Smooth muscle cell (in vitro differentiated cells): ENCODE results near the gene LEUTX. TPM values are rescaled to one million over a fixed set of nuclear protein-coding genes. Genes with fewer than 3 reads are reported as not detected.

ENCODE experiments used
- DNase-seq: peaks from one replicate; lab custom pipeline; 2025; ENCODE audit not compliant: unreplicated experiment; lab: John Stamatoyannopoulos, UW
- H2AFZ ChIP-seq: fragments of 200-600 bp; sonication (generic); 2 replicates; pipeline ENCODE4 v1.6.0; 2016; ENCODE audit warnings: antibody characterized with exemption, low read depth, mild to moderate bottlenecking
- H3F3A ChIP-seq: fragments of 200-600 bp; sonication (generic); 2 replicates; pipeline ENCODE4 v1.6.0; 2017; ENCODE audit warnings: antibody characterized with exemption, low read depth
- H3K27ac ChIP-seq: fragments of 200-600 bp; sonication (generic); 2 replicates; pipeline ENCODE4 v1.5.1; 2016; ENCODE audit warnings: low read depth, mild to moderate bottlenecking
- H3K27me3 ChIP-seq: fragments of 200-600 bp; sonication (generic); 2 replicates; pipeline ENCODE4 v1.6.1; 2016; ENCODE audit warnings: low read depth, mild to moderate bottlenecking
- H3K36me3 ChIP-seq: fragments of 200-600 bp; sonication (generic); 2 replicates; pipeline ENCODE4 v1.5.1; 2016; ENCODE audit warnings: low read depth
- H3K4me1 ChIP-seq: fragments of 200-600 bp; sonication (generic); 2 replicates; pipeline ENCODE4 v1.5.1; 2016; ENCODE audit warnings: low read depth
- H3K4me2 ChIP-seq: fragments of 200-600 bp; sonication (generic); 2 replicates; pipeline ENCODE4 v1.6.0; 2016; ENCODE audit warnings: mild to moderate bottlenecking
- H3K4me3 ChIP-seq: fragments of 200-600 bp; sonication (generic); 2 replicates; pipeline ENCODE4 v1.5.1; 2016; ENCODE audit warnings: mild to moderate bottlenecking
- H3K79me2 ChIP-seq: fragments of 200-600 bp; sonication (generic); 2 replicates; pipeline ENCODE4 v1.6.0; 2016; ENCODE audit warnings: low read depth, mild to moderate bottlenecking
- H3K9ac ChIP-seq: fragments of 200-600 bp; sonication (generic); 2 replicates; pipeline ENCODE4 v1.6.0; 2016; ENCODE audit warnings: low read depth
- H3K9me3 ChIP-seq: fragments of 200-600 bp; sonication (generic); replicated peaks from 2 replicates; pipeline ENCODE4 v1.5.1; 2016; ENCODE audit warnings: low read depth
- H4K20me1 ChIP-seq: fragments of 200-600 bp; sonication (generic); 2 replicates; pipeline ENCODE4 v1.6.0; 2016; ENCODE audit warnings: low read depth
- WGBS: methylation state at CpG from one replicate; pipeline ENCODE4 v1.1.7; 2016; ENCODE audit warnings: low lambda C conversion rate; 5-methylcytosine and 5-hydroxymethylcytosine counted together
- polyA plus RNA-seq: library from polyadenylated mRNA; unstranded; fragments of >200 nt; fragmentation: Nextera tagmentation; extraction: Ambion mirVana; gene quantifications from 2 replicates; pipeline ENCODE4 v1.2.1, GENCODE V29; 2016
- total RNA-seq: library from RNA; depleted of rRNA; stranded (reverse); fragments of >200 nt; gene quantifications from 2 replicates; pipeline ENCODE4 v1.2.3, GENCODE V29; 2014
- TF ChIP-seq, protein P1 (sequence below): fragments of 200-600 bp; sonication (generic); IDR thresholded peaks from 2 replicates; pipeline ENCODE4 v1.5.1; 2017; ENCODE audit warnings: borderline replicate concordance, mild to moderate bottlenecking, antibody characterized with exemption; ENCODE audit not compliant: insufficient read depth, poor library complexity, severe bottlenecking

Gene LEUTX, protein sequence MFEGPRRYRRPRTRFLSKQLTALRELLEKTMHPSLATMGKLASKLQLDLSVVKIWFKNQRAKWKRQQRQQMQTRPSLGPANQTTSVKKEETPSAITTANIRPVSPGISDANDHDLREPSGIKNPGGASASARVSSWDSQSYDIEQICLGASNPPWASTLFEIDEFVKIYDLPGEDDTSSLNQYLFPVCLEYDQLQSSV
- total RNA-seq (not detected in 2 replicates), polyA plus RNA-seq (not detected in 2 replicates)

DNA sequence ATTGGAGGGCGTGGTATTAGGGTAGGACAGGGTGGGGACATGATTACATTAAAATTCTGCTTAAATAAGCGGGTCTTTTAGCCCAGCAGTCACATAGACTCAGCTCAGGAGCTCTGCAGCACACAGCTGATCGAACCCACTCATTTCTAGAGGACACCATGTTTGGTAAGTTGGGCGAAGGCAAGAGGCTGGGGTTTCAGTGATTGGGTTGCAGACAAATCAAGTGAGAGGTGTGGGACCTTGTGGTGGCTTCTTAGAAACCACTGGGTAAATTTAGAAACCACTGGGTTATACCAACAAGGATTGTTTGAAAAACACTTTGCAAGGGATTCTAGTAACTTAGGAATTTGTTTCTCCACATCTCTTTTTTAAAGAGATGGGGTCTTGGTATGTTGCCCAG lies at the start of gene LEUTX:
Gene LEUTX (plus strand): TSS at position 92 of the 400 bp plus-strand sequence. CDS start 67 bp downstream, at position 159.
- Histone ChIP-seq H4K20me1 (no peaks in the 10 kb centered on the region), H3K4me3 (no peak within 1 kb of the TSS), H3K4me1 (no peaks in the 10 kb centered on the region), H3K27me3 (no peaks in the 10 kb centered on the region), H3K4me2 (no peak within 1 kb of the TSS), H3K36me3 (no peaks in the 10 kb centered on the region), H3K27ac (no peak within 1 kb of the TSS), H3K9ac (no peak within 1 kb of the TSS), H3F3A (no peaks in the 10 kb centered on the region), H3K9me3 (no peaks in the 10 kb centered on the region), H2AFZ (no peak within 1 kb of the TSS), H3K79me2 (no peaks in the 10 kb centered on the region)
- 74% methylated on average over 4 of the region's 4 CpGs for WGBS
- TF ChIP-seq, protein P1, sequence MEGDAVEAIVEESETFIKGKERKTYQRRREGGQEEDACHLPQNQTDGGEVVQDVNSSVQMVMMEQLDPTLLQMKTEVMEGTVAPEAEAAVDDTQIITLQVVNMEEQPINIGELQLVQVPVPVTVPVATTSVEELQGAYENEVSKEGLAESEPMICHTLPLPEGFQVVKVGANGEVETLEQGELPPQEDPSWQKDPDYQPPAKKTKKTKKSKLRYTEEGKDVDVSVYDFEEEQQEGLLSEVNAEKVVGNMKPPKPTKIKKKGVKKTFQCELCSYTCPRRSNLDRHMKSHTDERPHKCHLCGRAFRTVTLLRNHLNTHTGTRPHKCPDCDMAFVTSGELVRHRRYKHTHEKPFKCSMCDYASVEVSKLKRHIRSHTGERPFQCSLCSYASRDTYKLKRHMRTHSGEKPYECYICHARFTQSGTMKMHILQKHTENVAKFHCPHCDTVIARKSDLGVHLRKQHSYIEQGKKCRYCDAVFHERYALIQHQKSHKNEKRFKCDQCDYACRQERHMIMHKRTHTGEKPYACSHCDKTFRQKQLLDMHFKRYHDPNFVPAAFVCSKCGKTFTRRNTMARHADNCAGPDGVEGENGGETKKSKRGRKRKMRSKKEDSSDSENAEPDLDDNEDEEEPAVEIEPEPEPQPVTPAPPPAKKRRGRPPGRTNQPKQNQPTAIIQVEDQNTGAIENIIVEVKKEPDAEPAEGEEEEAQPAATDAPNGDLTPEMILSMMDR = no peak
- no peak for DNase-seq

DNA sequence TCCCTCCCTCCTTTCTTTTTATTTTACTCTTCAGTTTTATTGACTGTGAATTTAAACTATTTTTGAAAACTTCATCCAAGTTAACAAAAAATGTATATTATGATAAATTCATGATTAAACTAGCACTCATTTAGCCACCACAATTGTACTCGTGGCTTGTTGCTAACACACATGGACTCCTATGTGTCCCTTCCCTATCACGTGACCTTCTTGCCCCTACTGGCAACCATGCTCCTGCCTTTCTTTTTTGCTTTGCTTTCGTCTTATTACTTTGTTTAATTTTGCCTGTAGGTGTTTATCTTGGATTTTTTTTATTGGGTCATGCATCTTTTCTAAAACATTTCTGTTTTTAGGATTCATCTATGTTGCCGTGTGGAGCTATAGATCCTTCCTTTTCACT lies 49.1 kb upstream of the LEUTX start:
- 66% methylated on average over 4 of the region's 4 CpGs for WGBS
- no peaks in the 10 kb centered on the region for H4K20me1 ChIP-seq
- H3K9ac ChIP-seq = no peak overlapping the region
- H3K4me2 ChIP-seq = no peak overlapping the region
- H3F3A ChIP-seq = no peaks in the 10 kb centered on the region
- no peak for DNase-seq
- no peaks in the 10 kb centered on the region for H3K27me3 ChIP-seq
- no peaks in the 10 kb centered on the region for H3K79me2 ChIP-seq
- no peaks in the 10 kb centered on the region for H3K36me3 ChIP-seq
- no peak overlapping the region for H2AFZ ChIP-seq
- no peaks in the 10 kb centered on the region for H3K9me3 ChIP-seq
- no peaks in the 10 kb centered on the region for H3K4me1 ChIP-seq
- no peak overlapping the region for H3K27ac ChIP-seq
- H3K4me3 ChIP-seq = no peak overlapping the region
- TF ChIP-seq, protein P1 = no peak

DNA sequence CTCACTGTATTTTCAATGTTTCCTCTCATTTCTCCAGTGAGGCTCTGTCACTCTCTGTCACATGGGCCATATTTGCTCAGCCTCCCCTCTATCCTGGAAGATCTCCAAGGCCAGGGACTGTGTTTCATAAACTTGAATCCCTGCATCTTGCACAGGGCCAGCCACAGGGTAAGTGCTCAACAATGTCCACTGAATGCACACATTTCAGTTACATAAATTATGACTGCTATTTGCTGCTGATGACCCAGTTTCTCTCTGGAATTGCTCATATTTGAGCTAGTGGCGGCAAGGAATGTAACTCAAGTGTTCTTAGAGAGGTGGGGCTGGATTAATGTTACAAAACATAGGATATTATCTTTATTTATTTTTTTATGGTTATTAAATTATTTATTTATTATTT lies 47.0 kb upstream of the LEUTX start:
- 95% methylated on average over 1 of the region's 1 CpG for WGBS
- H2AFZ ChIP-seq = no peak overlapping the region
- H3K27ac ChIP-seq = no peak overlapping the region
- no peaks in the 10 kb centered on the region for H3K36me3 ChIP-seq
- H3K9ac ChIP-seq = no peak overlapping the region
- no peak for DNase-seq
- H3K27me3 ChIP-seq = no peaks in the 10 kb centered on the region
- TF ChIP-seq, protein P1 = no peak
- H3K4me2 ChIP-seq = no peak overlapping the region
- no peaks in the 10 kb centered on the region for H4K20me1 ChIP-seq
- H3K4me1 ChIP-seq = no peaks in the 10 kb centered on the region
- no peaks in the 10 kb centered on the region for H3K79me2 ChIP-seq
- H3K4me3 ChIP-seq = no peak overlapping the region
- no peaks in the 10 kb centered on the region for H3F3A ChIP-seq
- H3K9me3 ChIP-seq = no peaks in the 10 kb centered on the region

DNA sequence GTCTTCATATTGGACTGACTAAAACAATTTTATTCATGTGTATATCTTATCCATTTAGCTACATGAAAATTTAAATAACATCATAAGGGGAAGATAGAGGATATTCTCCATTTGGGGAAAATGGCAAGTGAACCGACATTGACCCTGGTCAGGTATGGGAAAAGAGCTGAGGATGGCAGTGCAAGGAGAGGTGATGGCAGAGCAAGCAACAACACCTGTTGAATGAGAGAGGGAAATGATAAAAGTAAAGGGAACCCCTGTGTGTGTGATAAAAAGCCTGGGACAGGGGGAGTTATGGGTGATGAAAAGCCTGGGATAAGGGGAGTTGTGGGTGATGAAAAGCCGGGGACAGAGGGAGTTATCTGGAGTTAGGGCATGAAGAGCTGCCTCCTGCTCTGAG lies 44.8 kb upstream of the LEUTX start:
- Histone ChIP-seq H3K27ac (no peak overlapping the region), H3K9ac (no peak overlapping the region), H4K20me1 (no peaks in the 10 kb centered on the region), H3K79me2 (no peaks in the 10 kb centered on the region), H3K4me1 (no peaks in the 10 kb centered on the region), H3K27me3 (no peaks in the 10 kb centered on the region), H3K4me3 (no peak overlapping the region), H3K36me3 (no peaks in the 10 kb centered on the region), H2AFZ (no peak overlapping the region), H3F3A (no peaks in the 10 kb centered on the region), H3K4me2 (no peak overlapping the region), H3K9me3 (no peaks in the 10 kb centered on the region)
- no peak for DNase-seq
- WGBS = 86% methylated on average over 2 of the region's 2 CpGs
- TF ChIP-seq, protein P1 = no peak
